CD4-positive, alpha-beta memory T cell (primary cell): ENCODE measurements around the gene BIN2. TPM values are rescaled to one million over a fixed set of nuclear protein-coding genes. Genes with fewer than 3 reads are reported as not detected.
"Not testable (repeated sequence)": the region's sequence is repeated elsewhere in the genome, so short reads cannot be mapped to it uniquely, and the experiment has no call there.

ENCODE experiments used
- CTCF ChIA-PET: fragments of 350-600 bp; sonication (Branson Sonifier 250); formaldehyde crosslinking; loops from one replicate; lab custom pipeline; 2021; ENCODE audit warnings: inconsistent platforms; ENCODE audit not compliant: partially characterized antibody; lab: Charles Lee
- POLR2A ChIA-PET: fragments of 350-600 bp; sonication (Branson Sonifier 250); formaldehyde crosslinking; loops from one replicate; lab custom pipeline; 2021; ENCODE audit not compliant: partially characterized antibody; lab: Charles Lee
- DNase-seq, 5 donors: peaks; one replicate each; pipeline versions ENCODE4 v3.0.0 to v3.0.0-alpha.2; 2020 to 2022; ENCODE audit warnings: mixed read lengths in 1 of 5
- H3K27ac ChIP-seq: one replicate; pipeline ENCODE4 v1.7.0; 2013; ENCODE audit warnings: low read depth, low read length
- H3K27me3 ChIP-seq: 2 replicates; pipeline ENCODE4 v1.7.0; 2013; ENCODE audit warnings: mild to moderate bottlenecking, low read length, moderate library complexity; ENCODE audit not compliant: insufficient read depth
- H3K36me3 ChIP-seq: 2 replicates; pipeline ENCODE4 v1.7.0; 2013; ENCODE audit warnings: mild to moderate bottlenecking, low read length, moderate library complexity; ENCODE audit not compliant: insufficient read depth
- H3K4me1 ChIP-seq: 2 replicates; pipeline ENCODE4 v1.7.0; 2013; ENCODE audit warnings: mild to moderate bottlenecking, low read length, moderate library complexity; ENCODE audit not compliant: insufficient read depth
- H3K4me3 ChIP-seq, 2 donors: one replicate each; pipeline ENCODE4 v1.7.0; 2013; ENCODE audit warnings: low read length in 2 of 2, mild to moderate bottlenecking in 1 of 2
- H3K9me3 ChIP-seq, 2 donors: one replicate each; pipeline ENCODE4 v1.7.0; 2013; ENCODE audit warnings: low read length in 2 of 2, control low read depth in 1 of 2; ENCODE audit not compliant: control insufficient read depth in 1 of 2
- H3K27ac Mint-ChIP-seq, 7 donors: one replicate each; pipeline ENCODE4 v1.8.0; 2020 to 2021; ENCODE audit warnings: mixed read lengths in 7 of 7, mild to moderate bottlenecking in 6 of 7, inconsistent platforms in 3 of 7, moderate library complexity in 3 of 7
- H3K27me3 Mint-ChIP-seq, 2 donors: one replicate each; pipeline ENCODE4 v1.8.0; 2020 to 2021; ENCODE audit warnings: mixed read lengths in 2 of 2
- H3K36me3 Mint-ChIP-seq, 2 donors: one replicate each; pipeline ENCODE4 v1.8.0; 2020 to 2021; ENCODE audit warnings: mixed read lengths in 2 of 2, inconsistent platforms in 1 of 2, mild to moderate bottlenecking in 1 of 2
- H3K4me1 Mint-ChIP-seq, 4 donors: one replicate each; pipeline ENCODE4 v1.8.0; 2020 to 2021; ENCODE audit warnings: mixed read lengths in 4 of 4, mild to moderate bottlenecking in 1 of 4
- H3K4me3 Mint-ChIP-seq, 8 donors: one replicate each; pipeline ENCODE4 v1.8.0; 2020 to 2021; ENCODE audit warnings: mixed read lengths in 8 of 8, mild to moderate bottlenecking in 7 of 8, moderate library complexity in 6 of 8, inconsistent platforms in 3 of 8
- H3K9me3 Mint-ChIP-seq, 8 donors: one replicate each; pipeline ENCODE4 v1.8.0; 2020 to 2021; ENCODE audit warnings: mixed read lengths in 8 of 8, mild to moderate bottlenecking in 5 of 8, inconsistent platforms in 3 of 8, moderate library complexity in 1 of 8
- intact Hi-C: fragments of 100-400 bp; cut with micrococcal nuclease; formaldehyde crosslinking; loops from one replicate; pipeline ENCODE4 v1.15.1; 2023
- polyA plus RNA-seq, 2 donors: library from polyadenylated mRNA; unstranded; fragments of 300-500 nt; fragmentation: Illumina TruSeq; gene quantifications; one replicate each; pipeline ENCODE4 v1.2.3, GENCODE V29; 2021
- total RNA-seq, 2 experiments: library from RNA; stranded (reverse); gene quantifications; one replicate each; pipeline ENCODE4 v1.2.3, GENCODE V29; 2021

Gene BIN2
- total and polyA plus RNA-seq, 4 experiments from 2014 or later: 183 to 309 (median 218) TPM

DNA sequence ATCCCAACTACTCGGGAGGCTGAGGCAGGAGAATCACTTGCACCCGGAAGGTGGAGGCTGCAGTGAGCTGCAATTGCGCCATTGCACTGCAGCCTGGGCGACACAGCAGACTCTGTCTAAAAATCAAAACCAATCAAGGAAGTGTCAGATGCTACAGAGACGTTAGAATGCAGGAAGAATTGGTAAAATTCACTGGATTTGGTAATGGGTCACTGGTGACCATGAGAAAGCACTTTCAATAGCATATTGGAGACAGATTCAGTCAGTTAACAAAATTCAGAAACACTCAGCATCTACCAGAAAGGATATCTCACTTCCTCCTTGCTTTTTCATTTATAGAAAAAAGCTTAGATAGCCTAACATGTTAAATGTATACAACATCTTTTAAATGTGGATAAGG lies 17.5 kb downstream of the BIN2 start:
- peaks cover 42 to 74% (median 54%) of the 10 kb centered on the region in 4 donors for H3K4me1 Mint-ChIP-seq
- CTCF ChIA-PET: interaction anchor here (1.9 to 9.9 kb wide), 4 partner anchors 14 to 38 kb away, joined by 4 to 119 read pairs (median 7); no protein-coding TSS in a partner anchor
- H3K27ac ChIP-seq: no peak overlapping the region

DNA sequence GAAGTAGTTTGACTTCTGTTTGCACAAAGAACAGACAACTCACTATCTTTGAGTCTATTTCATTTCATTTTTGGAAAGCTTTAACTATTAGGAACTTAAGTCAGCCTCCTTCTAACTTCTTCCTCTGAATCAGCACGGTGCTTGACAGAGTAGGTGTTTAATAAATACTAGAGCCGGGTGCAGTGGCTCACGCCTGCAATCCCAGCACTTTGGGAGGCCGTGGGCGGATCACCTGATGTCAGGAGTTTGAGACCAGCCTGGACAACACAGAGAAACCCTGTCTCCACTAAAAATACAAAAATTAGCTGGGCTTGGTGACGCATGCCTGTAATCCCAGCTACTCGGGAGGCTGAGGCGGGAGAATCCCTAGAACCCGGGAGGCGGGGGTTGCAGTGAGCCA lies 23.2 kb downstream of the BIN2 start:
- Mint-ChIP-seq H3K36me3 (peaks cover 45 to 71% of the 10 kb centered on the region in 2 donors), H3K27ac (peak overlapping the region in 4 of 7 donors; percentile 4 to 83 (median 24)), H3K4me1 (peaks cover 14 to 27% (median 16%) of the 10 kb centered on the region in 4 donors)
- DNase-seq, H3K4me3 ChIP-seq, H3K4me1 ChIP-seq, H3K27ac ChIP-seq, H3K27me3 Mint-ChIP-seq, H3K4me3 Mint-ChIP-seq, H3K27me3 ChIP-seq, H3K9me3 Mint-ChIP-seq, H3K9me3 ChIP-seq: not testable (repeated sequence)
- POLR2A ChIA-PET: interaction anchor here (0.7 to 2.2 kb wide), 4 partner anchors 18 to 40 kb away, joined by 3 to 7 read pairs (median 3); partner anchors contain the start of genes BIN2 and SMAGP
- intact Hi-C loops: loop anchor here (2.0 kb wide), 1 partner anchor 22 kb away; no protein-coding TSS in a partner anchor
- H3K36me3 ChIP-seq: peaks cover 77% of the 10 kb centered on the region
- CTCF ChIA-PET: interaction anchor here (0.6 to 1.9 kb wide), 4 partner anchors 16 to 42 kb away, joined by 3 to 11 read pairs (median 4); no protein-coding TSS in a partner anchor

More for the DNA sequence above, 17.5 kb downstream of the BIN2 start:
- H3K9me3 ChIP-seq: no peaks in the 10 kb centered on the region
- Mint-ChIP-seq H3K4me3 (peak overlapping the region in 2 of 8 donors; percentile 26 to 41), H3K27ac (peak overlapping the region in 6 of 7 donors; percentile 15 to 80 (median 52)), H3K27me3 (no peaks in the 10 kb centered on the region), H3K9me3 (no peaks in the 10 kb centered on the region), H3K36me3 (peaks cover 56 to 78% of the 10 kb centered on the region in 2 donors)
- POLR2A ChIA-PET: interaction anchor here (1.1 to 6.8 kb wide), 5 partner anchors 11 to 64 kb away, joined by 3 to 85 read pairs (median 3); partner anchors contain the start of gene BIN2
- no peaks in the 10 kb centered on the region for H3K27me3 ChIP-seq
- peaks cover 46% of the 10 kb centered on the region for H3K4me1 ChIP-seq
- H3K4me3 ChIP-seq: no peak overlapping the region
- no peak for DNase-seq
- H3K36me3 ChIP-seq: peaks cover 59% of the 10 kb centered on the region
- intact Hi-C loops: no loop called here

DNA sequence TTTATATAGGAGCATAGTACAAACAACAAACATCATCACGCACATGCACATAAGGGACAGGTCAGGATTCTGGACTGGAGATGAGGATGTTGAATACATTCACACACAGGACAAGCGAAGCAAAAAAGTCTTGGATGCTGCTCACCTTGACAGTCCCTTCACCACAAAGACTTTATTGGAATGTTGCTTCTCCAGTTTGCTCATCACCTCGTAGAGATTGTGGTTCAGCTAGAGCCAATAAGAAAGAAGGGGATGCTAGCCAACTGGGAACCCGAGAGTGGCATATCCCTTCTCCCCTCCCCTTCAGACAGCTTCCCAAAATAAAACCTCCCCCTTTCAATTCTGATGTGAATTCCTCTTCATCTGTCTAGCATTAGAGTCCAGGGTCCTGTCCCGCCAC lies 28.3 kb downstream of the BIN2 start:
- Mint-ChIP-seq H3K36me3 (peaks cover 37 to 69% of the 10 kb centered on the region in 2 donors), H3K9me3 (no peaks in the 10 kb centered on the region), H3K27me3 (no peaks in the 10 kb centered on the region), H3K4me3 (no peak overlapping the region), H3K27ac (peak overlapping the region in 2 of 7 donors; percentile 23 to 60), H3K4me1 (peaks cover 5 to 14% (median 9%) of the 10 kb centered on the region in 4 donors)
- H3K27ac ChIP-seq: no peak overlapping the region
- no peaks in the 10 kb centered on the region for H3K9me3 ChIP-seq
- peaks cover 59% of the 10 kb centered on the region for H3K36me3 ChIP-seq
- no peaks in the 10 kb centered on the region for H3K4me1 ChIP-seq
- intact Hi-C loops: no loop called here
- POLR2A ChIA-PET: no interaction called here
- CTCF ChIA-PET: interaction anchor here (7.0 kb wide), 1 partner anchor 45 kb away, joined by 37 read pairs; no protein-coding TSS in a partner anchor
- no peaks in the 10 kb centered on the region for H3K27me3 ChIP-seq
- no peak overlapping the region for H3K4me3 ChIP-seq
- DNase-seq: no peak

DNA sequence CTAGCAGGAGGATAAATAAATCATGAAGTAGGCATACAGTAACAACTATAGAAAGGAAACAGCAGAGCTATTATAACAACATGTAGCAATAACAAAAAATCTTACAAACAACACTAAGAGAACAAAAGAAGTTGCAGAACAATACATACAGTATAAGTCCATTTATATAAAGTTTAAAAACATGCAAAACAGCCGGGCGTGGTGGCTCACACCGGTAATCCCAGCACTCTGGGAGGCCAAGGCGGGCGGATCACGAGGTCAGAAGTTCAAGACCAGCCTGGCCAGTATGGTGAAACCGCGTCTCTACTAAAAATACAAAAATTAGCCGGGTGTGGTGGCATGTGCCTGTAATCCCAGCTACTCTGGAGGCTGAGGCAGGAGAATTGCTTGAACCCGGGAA lies 29.9 kb downstream of the BIN2 start:
- H3K27me3 Mint-ChIP-seq, H3K27me3 ChIP-seq, H3K9me3 ChIP-seq, H3K4me3 ChIP-seq, intact Hi-C loops, H3K4me1 ChIP-seq, H3K4me3 Mint-ChIP-seq, H3K9me3 Mint-ChIP-seq, DNase-seq, H3K27ac ChIP-seq: not testable (repeated sequence)
- CTCF ChIA-PET: interaction anchor here (1.4 to 7.0 kb wide), 2 partner anchors 25 to 47 kb away, joined by 4 to 37 read pairs; no protein-coding TSS in a partner anchor
- POLR2A ChIA-PET: interaction anchor here (1.0 to 1.8 kb wide), 2 partner anchors 30 to 47 kb away, joined by 5 read pairs; partner anchors contain the start of gene BIN2
- H3K27ac Mint-ChIP-seq: peak overlapping the region in 5 of 7 donors; percentile 5 to 80 (median 33)
- peaks cover 38 to 70% of the 10 kb centered on the region in 2 donors for H3K36me3 Mint-ChIP-seq
- H3K4me1 Mint-ChIP-seq: peaks cover 5 to 11% (median 8%) of the 10 kb centered on the region in 4 donors
- peaks cover 52% of the 10 kb centered on the region for H3K36me3 ChIP-seq

DNA sequence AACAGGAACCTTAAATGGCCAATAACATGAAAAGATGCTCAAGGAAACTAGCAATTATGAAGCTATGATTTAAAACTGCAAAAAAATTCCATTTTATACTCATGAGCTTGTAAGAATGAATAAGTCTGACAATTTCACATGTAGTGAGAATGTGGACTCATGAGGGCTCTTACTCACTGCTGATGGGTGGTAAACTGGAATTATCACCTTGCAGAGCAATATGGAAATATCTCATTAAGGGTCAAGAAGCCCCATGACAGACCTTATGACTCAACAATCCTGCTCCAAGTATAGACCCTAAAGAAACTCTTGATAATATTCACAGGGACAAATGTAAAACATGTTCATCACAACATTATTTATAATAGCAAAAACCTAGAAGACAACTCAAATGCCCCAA lies 30.3 kb downstream of the BIN2 start:
- Mint-ChIP-seq H3K27ac (peak overlapping the region in 5 of 7 donors; percentile 2 to 80 (median 33)), H3K27me3 (no peaks in the 10 kb centered on the region), H3K4me3 (no peak overlapping the region), H3K9me3 (no peaks in the 10 kb centered on the region), H3K4me1 (peaks cover 5 to 10% (median 8%) of the 10 kb centered on the region in 4 donors), H3K36me3 (peaks cover 39 to 70% of the 10 kb centered on the region in 2 donors)
- ChIA-PET CTCF (interaction anchor here (1.4 to 7.0 kb wide), 2 partner anchors 24 to 47 kb away, joined by 4 to 37 read pairs; no protein-coding TSS in a partner anchor), POLR2A (interaction anchor here (1.0 to 2.0 kb wide), 3 partner anchors 30 to 75 kb away, joined by 4 to 5 read pairs (median 5); partner anchors contain the start of gene BIN2)
- H3K36me3 ChIP-seq: peaks cover 51% of the 10 kb centered on the region
- intact Hi-C loops: no loop called here
- no peaks in the 10 kb centered on the region for H3K4me1 ChIP-seq
- no peak overlapping the region for H3K27ac ChIP-seq
- H3K9me3 ChIP-seq: no peaks in the 10 kb centered on the region
- H3K4me3 ChIP-seq: no peak overlapping the region
- H3K27me3 ChIP-seq: no peaks in the 10 kb centered on the region
- no peak for DNase-seq

DNA sequence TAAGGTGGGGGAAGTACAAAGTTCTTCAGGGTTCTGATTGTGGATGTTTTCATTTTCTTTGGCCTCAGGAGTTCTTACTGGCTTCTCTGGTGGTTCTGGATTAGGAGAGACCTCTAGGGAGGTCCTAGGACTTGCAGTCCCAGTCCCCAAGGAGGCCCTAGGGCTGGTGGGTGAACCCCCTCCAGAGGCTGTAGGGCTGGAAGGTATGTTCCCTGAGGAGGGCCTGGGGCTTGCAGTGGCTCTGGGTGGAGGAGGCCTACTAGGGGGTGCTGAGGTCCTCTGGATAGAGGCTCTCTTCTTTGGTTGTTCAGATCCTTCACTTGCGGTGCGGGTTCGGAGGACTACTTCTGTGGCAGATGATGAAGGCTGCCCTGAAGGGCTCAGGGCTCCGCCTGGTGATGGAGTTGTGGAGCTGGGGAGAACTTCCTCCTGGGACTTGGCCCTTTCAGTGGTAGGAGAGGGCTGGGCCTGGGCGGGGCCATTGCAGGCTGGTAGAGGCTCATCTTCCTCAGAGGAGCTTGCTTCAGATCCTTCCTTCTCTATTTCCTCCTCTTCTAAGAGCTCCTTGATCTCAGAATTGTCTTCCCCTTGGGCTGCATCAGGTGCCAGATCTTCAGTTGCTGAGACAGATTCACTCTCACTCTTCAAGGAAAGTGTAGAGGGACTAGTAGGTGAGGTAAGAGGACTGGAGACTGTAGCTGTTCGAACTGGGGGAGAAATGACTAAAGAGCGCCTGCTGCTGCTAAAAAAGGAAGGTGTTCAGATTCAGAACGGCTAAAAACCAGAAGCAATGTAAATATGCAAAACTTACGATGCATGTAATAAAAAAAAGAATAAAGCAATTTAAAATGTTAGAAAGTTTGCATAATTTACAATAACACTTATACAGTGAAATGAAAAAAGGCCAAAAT lies 32.1 kb downstream of the BIN2 start:
- peaks cover 54% of the 10 kb centered on the region for H3K36me3 ChIP-seq
- H3K4me3 Mint-ChIP-seq, H3K27me3 ChIP-seq, H3K4me1 Mint-ChIP-seq, H3K9me3 ChIP-seq, intact Hi-C loops, H3K4me1 ChIP-seq, H3K27ac ChIP-seq, H3K4me3 ChIP-seq, DNase-seq, H3K27me3 Mint-ChIP-seq, H3K9me3 Mint-ChIP-seq: not testable (repeated sequence)
- peaks cover 45 to 67% of the 10 kb centered on the region in 2 donors for H3K36me3 Mint-ChIP-seq
- ChIA-PET POLR2A (interaction anchor here (1.4 to 2.0 kb wide), 4 partner anchors 14 to 73 kb away, joined by 3 to 6 read pairs (median 4); partner anchors contain the start of gene BIN2), CTCF (interaction anchor here (2.0 to 7.0 kb wide), 2 partner anchors 22 to 49 kb away, joined by 5 to 37 read pairs; no protein-coding TSS in a partner anchor)
- H3K27ac Mint-ChIP-seq: peak overlapping the region in 6 of 7 donors; percentile 67 to 80 (median 76)
